ENCODE data around the gene NEB.

NEB gene

GRCh38 chr2:151627353-151627752 lies 106.9 kb downstream of the NEB start:
- no peak for TF ChIP-seq CTCF (IDR thresholded peaks at IDR 0.05; ENCODE audit: low read depth, low read length)
- H3K4me3 ChIP-seq (ENCODE audit: low read depth, low read length) = no peak overlapping the region
- in situ Hi-C loops (cut with HindIII; ENCODE audit: low sequenced_read_pairs) = no loop called here
- no peak for DNase-seq (ENCODE audit: low read depth, low spot score)

- no peak for DNase-seq (ENCODE audit: low read depth, low spot score)
- in situ Hi-C loops (cut with HindIII; ENCODE audit: low sequenced_read_pairs) = no loop called here
- no peak for TF ChIP-seq CTCF (IDR thresholded peaks at IDR 0.05; ENCODE audit: low read depth, low read length)
- H3K4me3 ChIP-seq (ENCODE audit: low read depth, low read length) = no peak overlapping the region
Observed at GRCh38 chr2:151624271-151624670, 110.0 kb downstream of the NEB start.

GRCh38 chr2:151623631-151624030 lies 110.6 kb downstream of the NEB start:
- no peak overlapping the region for H3K4me3 ChIP-seq (ENCODE audit: low read depth, low read length)
- no peak for TF ChIP-seq CTCF (IDR thresholded peaks at IDR 0.05; ENCODE audit: low read depth, low read length)
- no peak for DNase-seq (ENCODE audit: low read depth, low spot score)
- in situ Hi-C loops (cut with HindIII; ENCODE audit: low sequenced_read_pairs) = no loop called here

- H3K4me3 ChIP-seq (ENCODE audit: low read depth, low read length) = no peak overlapping the region
- in situ Hi-C loops (cut with HindIII; ENCODE audit: low sequenced_read_pairs) = no loop called here
- TF ChIP-seq CTCF (IDR thresholded peaks at IDR 0.05; ENCODE audit: low read depth, low read length) = no peak
- DNase-seq (ENCODE audit: low read depth, low spot score) = no peak
Observed at GRCh38 chr2:151620761-151621160, 113.5 kb downstream of the NEB start.

GRCh38 chr2:151619337-151619989 lies 114.8 kb downstream of the NEB start:
- no peak overlapping the region for H3K4me3 ChIP-seq (ENCODE audit: low read depth, low read length)
- in situ Hi-C loops (cut with HindIII; ENCODE audit: low sequenced_read_pairs) = no loop called here
- no peak for TF ChIP-seq CTCF (IDR thresholded peaks at IDR 0.05; ENCODE audit: low read depth, low read length)
- no peak for DNase-seq (ENCODE audit: low read depth, low spot score)

GRCh38 chr2:151616760-151617339 lies 117.4 kb downstream of the NEB start:
- no peak for TF ChIP-seq CTCF (IDR thresholded peaks at IDR 0.05; ENCODE audit: low read depth, low read length)
- DNase-seq (ENCODE audit: low read depth, low spot score) = no peak
- in situ Hi-C loops (cut with HindIII; ENCODE audit: low sequenced_read_pairs) = no loop called here
- H3K4me3 ChIP-seq (ENCODE audit: low read depth, low read length) = no peak overlapping the region
